ENCODE data around the gene LRRC61.
"Not testable (repeated sequence)": the region's sequence is repeated elsewhere in the genome, so short reads cannot be mapped to it uniquely, and the experiment has no call there.

Gene LRRC61

DNA sequence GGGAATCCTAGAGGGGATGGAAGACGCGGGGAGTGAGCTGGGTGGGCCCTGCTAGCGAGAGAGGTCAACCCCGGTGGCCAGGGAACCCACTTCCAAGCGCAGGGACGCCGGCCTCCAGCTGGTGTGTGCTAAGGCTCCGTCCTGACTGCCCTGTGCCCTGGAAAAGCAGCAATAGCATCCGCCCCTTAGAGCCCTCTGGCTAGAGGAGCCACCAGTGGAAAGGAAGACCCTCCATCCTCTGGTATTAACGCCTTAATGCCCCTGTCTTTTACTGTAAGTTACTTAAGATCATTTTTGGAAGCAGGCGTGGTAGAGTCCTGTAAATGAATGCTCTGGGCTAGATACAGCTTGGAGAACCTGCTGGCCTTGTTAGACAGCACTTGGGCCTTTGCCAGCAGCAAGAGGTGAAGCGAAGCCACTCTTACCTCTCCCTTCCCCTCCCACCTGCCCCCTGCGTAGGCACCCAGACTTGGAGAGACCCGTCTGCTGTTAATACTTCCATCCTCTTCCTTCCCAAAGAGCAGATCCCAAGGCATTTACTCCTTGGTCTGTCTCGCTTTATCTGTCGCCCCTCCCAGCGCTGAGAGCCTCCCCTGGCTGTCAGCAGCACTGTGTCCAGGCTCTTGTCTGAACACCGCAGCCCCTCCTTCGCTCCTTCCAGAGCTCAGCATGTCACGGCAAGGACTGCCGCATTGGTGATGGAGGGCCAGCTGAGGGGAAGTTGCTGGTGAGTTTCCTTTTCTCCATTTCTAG lies 50.1 kb downstream of the LRRC61 start:
- no peak for DNase-seq

GRCh38 chr7:150374026-150374425 lies 50.9 kb downstream of the LRRC61 start:
- no peak for DNase-seq

DNA sequence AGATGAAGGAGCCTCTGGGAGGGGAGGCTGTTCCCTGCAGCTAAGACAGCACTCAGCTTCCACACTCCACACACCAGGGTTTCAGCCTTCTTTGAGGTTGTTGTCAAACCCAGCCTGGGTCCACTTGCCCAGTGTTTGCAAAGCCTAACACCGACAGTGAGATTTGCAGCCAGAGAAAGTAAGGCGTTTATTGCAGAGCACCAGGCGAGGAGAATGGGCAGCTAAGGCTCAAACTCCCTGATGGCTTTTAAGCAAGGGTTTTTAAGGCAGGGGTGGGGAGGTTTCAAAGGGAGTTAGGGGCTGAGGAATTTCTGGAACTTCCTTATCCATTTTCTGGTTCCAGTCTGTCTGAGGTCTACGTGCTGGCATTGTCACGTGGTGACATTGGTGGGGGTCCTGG lies 51.3 kb downstream of the LRRC61 start:
- no peak for DNase-seq

DNA sequence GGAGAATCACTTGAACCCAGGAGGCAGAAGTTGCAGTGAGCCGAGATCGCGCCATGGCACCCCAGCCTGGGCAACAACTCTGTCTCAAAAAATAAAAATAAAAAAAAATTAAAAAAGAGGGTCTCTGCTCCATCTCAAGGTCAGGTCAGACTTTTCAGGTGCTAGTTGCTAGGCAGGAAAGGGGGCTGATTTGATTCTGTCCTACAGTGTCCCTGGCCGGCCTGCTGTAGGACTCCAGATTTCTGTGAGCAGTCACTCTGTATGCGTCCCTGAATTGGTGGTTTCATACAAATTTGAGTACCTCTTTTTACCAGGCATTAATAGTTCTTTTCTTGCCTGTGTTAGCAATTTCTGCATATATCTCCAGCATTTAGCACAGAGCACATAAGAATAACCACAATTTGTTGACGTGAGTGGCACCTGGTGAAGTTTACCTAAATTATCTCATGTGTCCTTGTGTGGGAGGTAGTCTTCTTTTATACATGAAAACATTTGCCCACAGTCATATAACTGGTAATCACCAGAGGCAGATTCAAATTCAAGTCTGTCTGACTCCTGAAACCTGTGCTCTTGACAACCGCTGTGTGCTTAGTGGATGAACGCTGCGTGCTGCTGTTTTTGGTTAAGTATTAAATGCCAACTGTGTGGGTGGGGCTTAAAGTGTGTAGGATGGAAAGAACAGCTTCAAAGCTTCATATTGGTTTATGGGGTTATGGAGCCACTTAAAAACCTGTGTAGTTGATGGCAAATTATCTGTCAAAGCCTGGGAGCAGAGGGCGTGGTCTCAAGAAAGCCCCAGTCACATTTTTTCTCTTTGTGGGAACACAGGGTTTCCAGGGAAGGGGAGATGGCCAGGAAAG lies 52.7 kb downstream of the LRRC61 start:
- DNase-seq, result no peak

- DNase-seq, result no peak
Measured at GRCh38 chr7:150376560-150376959, 53.4 kb downstream of the LRRC61 start.

- no peak for DNase-seq
Measured at GRCh38 chr7:150377196-150377595, 54.0 kb downstream of the LRRC61 start.

DNA sequence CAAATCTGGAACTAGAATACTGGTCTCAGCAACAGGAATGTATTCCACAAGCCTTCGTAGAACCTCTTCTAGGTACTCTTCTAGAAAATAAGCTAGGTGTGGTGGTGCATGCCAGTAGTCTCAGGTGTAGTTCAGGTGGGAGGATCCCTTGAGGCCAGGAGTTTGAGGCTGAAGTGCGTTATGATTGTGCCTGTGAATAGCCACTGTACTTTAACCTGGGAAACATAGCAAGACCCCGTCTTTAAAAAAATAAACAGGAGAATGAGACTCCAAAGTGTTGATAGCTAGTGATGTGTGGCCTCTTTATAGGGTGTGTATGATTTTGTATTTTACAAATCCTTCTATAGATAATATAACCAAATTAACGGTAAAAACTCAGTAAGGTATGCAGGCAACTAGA lies 54.5 kb downstream of the LRRC61 start:
- DNase-seq, result no peak

GRCh38 chr7:150378115-150378852 lies 55.1 kb downstream of the LRRC61 start:
- DNase-seq, result peak; percentile 48 to 61

DNA sequence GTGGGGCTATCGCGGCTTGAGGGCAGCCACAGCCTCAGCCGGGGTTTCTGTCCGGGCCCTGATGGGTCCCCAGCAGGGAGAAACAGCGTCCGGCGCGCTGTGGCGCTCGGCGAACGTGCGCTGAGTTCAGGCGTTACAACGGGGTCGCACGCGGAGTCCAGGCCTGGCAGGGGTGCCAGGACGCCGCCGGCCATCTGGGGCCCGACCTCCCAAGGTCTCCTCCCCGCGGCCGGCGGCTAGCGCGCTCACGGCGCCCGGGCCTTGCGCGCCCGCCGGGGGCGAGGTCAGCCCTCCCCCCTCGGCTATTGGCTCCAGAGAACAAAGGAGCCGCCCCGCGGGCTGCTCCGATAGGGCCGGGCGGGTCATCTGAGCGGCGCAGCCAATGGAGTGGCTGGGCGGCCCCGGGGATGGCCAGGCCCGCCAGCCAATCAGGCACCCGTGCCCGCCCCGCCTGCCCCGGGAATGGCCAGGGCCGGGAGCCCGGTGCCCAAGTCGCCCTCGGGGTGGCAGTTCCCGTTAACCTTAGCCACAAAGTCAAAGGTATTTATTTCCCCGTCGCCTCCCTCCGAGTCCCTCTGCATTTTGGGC lies 55.8 kb downstream of the LRRC61 start, which contains the start of gene ZNF775:
ZNF775 (plus strand) TSS at position 478 of the 588 bp plus-strand sequence. CDS start 9,141 bp downstream, outside the sequence.
- DNase-seq, result peak; percentile 91 to 93

GRCh38 chr7:150379441-150380379 lies 56.6 kb downstream of the LRRC61 start:
- DNase-seq, result no peak

DNA sequence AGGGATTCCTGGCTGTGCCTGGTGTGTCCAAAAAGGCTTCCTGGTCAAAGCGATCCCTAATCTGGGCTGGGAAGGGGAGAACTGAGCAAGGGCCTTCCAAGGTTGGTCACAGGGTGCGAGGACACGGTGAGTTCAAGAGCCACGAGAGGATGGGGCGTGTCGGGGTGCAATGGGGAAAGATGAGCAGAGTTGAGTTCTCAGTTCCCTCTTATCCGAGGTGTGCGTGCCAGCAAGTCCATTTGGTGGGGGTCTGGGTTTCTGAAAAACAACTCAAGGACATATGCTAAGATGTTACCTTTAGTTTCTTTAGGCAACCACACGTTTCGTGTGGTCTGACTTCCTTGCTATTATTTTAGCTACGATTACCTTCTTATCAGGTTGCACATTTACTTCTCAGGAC lies 57.3 kb downstream of the LRRC61 start:
- no peak for DNase-seq

- DNase-seq, result no peak
Measured at GRCh38 chr7:150381096-150381495, 57.9 kb downstream of the LRRC61 start.

GRCh38 chr7:150381785-150382122 lies 58.6 kb downstream of the LRRC61 start:
- DNase-seq, result no peak

DNA sequence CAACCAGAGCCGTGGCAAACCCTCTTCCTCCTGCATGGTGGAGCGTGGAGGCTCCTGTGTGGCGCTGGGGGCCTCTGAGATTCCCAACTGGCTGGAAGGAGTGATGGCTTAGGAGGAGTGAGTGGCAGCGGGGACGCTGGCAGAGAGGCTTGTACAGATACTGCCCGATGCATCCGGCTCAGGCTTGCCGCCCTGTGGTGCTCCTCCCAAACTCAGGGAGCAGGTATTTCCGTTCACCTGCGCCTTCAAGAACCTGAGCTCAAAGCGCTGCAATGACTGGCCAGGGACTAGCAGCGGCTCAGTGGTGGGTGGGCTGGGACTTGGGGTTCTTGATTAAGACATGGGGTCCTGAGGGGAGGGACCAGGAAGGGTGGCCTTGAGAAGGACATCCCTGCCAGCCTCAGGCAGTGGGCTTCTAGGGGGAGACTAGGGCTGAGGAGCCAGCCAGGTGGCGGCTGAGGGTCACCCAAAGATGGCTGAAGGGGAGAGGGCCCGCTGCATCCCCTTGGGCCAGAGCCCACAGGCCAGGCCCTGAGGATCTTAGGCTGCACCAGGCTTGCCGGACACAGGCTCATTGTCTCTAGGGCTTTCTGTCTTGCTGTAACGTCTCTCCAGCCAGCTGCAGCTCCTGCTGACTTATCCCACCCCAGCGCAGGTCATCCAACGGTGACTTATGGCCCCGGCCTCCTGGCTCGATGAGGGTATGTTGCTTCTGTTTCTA lies 59.1 kb downstream of the LRRC61 start:
- DNase-seq, result no peak

GRCh38 chr7:150382844-150383225 lies 59.7 kb downstream of the LRRC61 start:
- DNase-seq, result no peak

DNA sequence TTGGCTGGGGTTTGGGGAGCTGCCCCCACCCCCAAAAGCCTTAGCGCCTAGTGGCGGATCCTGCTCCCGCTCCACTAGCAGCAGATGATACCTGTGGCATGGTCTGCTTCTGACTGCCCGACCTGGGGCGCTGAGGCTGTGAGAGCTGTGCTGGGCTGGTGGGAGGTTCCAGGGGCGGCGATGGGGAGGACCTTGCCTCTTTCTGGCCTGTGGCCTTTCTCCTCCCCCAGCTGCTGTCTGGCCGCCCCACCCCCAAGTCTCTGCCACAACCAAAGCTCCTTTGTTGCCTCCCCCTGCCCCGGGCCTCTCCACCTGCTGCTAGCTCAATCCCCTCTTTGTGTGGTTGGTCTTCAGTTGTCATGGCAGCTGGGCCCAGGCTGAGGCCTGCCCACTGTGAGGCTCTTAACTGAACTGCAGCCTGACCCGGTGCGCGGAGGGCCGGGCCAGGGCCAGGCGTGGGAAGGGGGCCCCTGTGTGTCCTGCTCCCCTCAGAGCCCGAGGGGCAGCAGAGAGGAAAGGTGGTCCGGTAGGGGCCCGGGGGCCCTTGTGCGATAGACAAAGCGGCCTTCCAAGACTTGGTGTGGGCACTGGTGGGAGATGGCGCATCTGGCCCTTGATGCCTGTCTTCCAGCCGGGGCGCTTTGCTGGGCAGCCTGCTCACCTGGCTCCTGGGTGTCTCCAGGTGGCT lies 60.7 kb downstream of the LRRC61 start:
- no peak for DNase-seq

- DNase-seq, result no peak
Measured at GRCh38 chr7:150384406-150385301, 61.5 kb downstream of the LRRC61 start.

DNA sequence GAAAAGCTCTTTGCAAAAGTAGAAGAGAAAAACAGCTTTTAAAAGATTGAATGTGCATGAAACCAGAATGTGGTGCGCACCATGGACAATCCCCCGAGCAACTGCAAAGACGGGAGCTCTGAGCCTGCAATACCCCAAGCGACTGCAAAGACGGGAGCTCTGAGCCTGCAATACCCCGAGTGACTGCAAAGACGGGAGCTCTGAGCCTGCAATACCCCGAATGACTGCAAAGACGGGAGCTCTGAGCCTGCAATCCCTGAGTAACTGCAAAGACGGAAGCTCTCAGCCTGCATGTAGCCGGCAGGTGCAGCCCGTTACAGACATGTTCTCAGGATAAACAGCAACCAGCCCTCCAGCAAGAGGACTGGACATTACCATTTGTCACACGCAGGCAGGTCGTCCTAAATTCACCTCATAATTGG lies 62.2 kb downstream of the LRRC61 start:
- no peak for DNase-seq

DNA sequence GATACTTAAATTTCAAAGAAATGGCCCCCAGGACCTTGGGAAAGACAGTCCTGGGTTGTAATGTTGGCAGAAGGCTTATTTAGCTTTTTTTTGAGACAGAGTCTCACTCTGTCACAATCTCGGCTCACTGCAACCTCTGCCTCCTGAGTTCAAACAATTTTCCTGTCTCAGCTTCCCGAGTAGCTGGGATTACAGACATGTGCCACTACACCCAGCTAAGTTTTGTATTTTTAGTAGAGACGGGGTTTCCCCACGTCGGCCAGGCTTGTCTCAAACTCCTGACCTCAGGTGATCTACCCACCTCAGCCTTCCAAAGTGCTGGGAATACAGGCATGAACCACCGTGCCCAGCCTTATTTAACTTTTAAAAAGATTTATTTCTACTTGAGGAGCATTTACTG lies 62.7 kb downstream of the LRRC61 start:
- not testable (repeated sequence) for DNase-seq
